Fibroblast of lung (primary cell): ENCODE data around the gene VPS4A.

Source experiments
- CTCF ChIP-seq, 2 donors: IDR thresholded peaks in 1 of 2; conservative IDR thresholded peaks in 1 of 2; 1 replicate in 1 of 2; 2 replicates in 1 of 2; pipeline ENCODE4 v1.5.1; 2011 to 2012; ENCODE audit warnings: low read length in 2 of 2, control low read depth in 1 of 2, inconsistent platforms in 1 of 2, low read depth in 1 of 2, mild to moderate bottlenecking in 1 of 2
- EZH2 ChIP-seq: IDR thresholded peaks from 2 replicates; pipeline ENCODE4 v1.5.1; 2012; ENCODE audit warnings: low read length, control low read depth, mild to moderate bottlenecking; ENCODE audit errors: missing control alignments

DNA sequence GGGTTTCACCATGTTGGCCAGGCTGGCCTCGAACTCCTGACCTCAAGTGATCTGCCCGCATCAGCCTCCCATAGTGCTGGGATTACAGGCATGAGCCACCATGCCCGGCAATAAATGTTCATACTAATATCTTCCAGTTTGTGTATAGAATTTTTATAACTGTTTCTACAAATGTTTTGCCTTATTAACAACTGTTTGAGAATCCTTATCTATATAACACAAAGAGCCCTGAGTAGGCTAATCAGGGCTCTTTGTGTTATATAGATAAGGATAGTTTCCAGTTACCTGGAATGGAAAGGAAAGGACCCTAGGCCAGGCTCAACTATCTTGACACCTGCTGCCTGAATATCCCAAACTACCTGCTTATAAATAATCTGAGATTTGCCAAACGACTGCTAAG, 57.7 kb downstream of the VPS4A start:
- TF ChIP-seq CTCF (conservative IDR thresholded peaks at IDR 0.05 in 1 of 2, IDR thresholded peaks at IDR 0.05 in 1 of 2; ENCODE audit: low read depth in 1 of 2, low read length in 2 of 2) (no peak), EZH2 (no peak)
